ENCODE data around the gene CEP41. TPM values are rescaled to one million over a fixed set of nuclear protein-coding genes. Genes with fewer than 3 reads are reported as not detected.
A peak's percentile ranks its signal among the peaks of the same experiment; 100 is the strongest.

Gene CEP41
- total RNA-seq, 2 donors from 2014 or later, result 6.3 to 6.5 TPM

DNA sequence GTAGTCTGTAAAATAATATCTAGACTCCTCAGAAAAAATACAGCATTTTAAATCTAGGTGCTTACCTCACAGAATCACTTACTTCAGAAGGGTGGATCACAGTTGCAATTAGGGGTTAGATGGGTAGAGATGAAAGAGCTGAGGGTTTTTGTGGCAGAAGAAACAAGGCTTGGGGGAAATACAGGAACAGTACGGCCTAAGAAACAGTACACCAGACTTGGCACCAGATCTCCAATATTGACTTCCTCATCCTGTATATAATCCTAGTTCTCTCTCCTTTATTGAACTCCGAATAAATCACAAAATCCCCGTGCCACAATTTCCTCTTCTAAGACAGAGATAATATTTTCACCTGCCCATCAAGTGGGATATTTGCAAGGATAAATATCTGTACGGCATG, 14.3 kb downstream of the CEP41 start:
- intact Hi-C loops (cut with DNase I, micrococcal nuclease), result no loop called here
- DNase-seq (no peak), ATAC-seq (no peak)

DNA sequence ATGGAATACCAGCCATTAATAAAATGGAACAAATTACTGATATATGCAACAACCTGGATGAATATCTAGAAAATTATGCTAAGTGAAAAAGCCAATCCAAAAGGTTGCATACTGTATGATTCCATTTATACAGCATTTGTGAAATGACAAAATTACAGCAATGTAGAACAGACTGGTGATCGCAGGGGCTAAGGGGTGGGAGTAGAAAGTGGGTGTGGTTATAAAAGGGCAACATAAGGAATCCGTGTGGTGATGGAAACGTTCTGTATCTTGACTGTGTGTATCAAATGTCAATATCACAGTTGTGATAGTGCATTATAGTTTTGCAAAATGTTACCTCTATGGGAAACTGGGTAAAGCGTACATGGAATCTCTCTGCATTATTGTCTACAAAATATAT, 15.0 kb downstream of the CEP41 start:
- no peak for DNase-seq
- intact Hi-C loops (cut with DNase I, micrococcal nuclease), result no loop called here
- no peak for ATAC-seq

DNA sequence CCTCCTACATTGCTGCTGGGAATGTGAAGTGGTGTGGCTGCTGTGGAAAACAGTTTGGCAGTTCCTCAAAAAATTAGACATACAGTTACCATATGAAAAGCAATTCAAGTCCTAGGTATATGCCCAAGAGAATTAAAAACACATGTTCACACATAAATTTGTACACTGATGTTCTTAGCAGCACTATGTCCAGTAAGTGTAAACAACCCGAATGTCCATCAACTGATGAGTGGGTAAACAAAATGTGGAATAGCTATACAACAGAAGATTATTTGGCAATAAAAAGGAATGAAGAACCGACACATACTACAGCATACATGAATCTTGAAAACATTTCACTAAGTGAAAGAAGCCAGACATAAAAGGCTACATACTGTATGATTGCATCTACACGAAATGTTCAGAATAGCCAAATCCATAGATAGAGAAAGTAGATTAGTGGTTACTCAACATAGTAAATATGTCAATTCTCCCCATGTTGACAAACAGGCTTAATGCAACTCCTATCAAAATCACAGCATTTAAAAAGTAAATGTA, 17.2 kb downstream of the CEP41 start:
- intact Hi-C loops (cut with DNase I, micrococcal nuclease), result no loop called here
- DNase-seq, result no peak
- ATAC-seq, result no peak

- ATAC-seq, result no peak
- DNase-seq, result no peak
- intact Hi-C loops (cut with DNase I, micrococcal nuclease), result no loop called here
These were observed 19.1 kb downstream of the CEP41 start for GRCh38 chr7:130421684-130422083.

DNA sequence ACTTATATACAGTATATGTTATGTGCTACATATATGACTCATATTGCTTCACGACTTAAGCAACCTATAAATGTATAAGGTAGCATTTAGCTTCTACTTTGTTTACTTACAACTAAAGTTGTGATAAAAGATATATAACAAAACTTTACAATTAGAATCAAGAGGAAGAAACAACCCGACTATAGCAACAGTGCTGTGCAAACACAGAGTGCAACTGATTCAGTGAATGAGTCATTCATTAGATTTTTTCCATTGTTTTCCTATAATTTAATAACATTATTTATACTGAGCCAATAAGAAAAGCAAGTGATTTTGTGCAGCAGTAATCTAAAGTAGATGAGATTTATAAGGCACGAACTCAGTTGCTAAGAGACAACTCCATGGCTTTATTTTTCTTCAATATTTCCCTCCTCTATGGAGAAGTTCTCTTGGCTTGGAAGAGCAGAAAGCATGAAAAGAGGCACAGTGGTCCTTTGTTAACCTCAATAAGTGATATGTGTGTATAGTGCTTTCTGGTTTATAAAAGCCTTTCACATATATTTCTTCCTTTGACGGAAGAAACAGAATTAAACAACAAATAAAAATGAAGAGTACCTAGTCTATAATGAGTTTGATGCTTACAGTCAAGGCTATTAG, 19.8 kb downstream of the CEP41 start:
- intact Hi-C loops (cut with DNase I, micrococcal nuclease), result no loop called here
- ATAC-seq (no peak), DNase-seq (no peak)

DNA sequence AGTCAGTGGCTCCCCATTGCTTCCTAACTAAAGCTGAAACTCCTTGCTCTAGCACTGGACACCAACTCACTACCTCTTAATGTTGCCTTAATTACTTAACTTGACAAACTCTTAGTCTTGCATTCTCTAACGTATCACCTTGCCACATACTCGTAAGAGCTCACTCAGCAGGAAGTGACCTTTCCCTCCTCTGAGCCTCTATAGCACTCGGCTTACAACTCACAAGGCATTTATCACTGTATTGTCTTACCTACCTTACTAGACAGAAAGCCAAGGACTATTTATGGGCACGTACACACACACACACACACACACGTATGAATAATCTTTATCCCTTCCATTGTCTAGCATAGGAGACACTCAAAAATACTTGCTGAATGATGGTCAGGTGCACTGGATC, 21.2 kb downstream of the CEP41 start:
- peak; percentile 97 for ATAC-seq
- no peak for DNase-seq

GRCh38 chr7:130418306-130418705, 22.5 kb downstream of the CEP41 start:
- ATAC-seq, result no peak
- no peak for DNase-seq
- intact Hi-C loops (cut with DNase I, micrococcal nuclease), result no loop called here

More for the DNA sequence above, 21.2 kb downstream of the CEP41 start:
- intact Hi-C loops (cut with DNase I, micrococcal nuclease), result no loop called here

DNA sequence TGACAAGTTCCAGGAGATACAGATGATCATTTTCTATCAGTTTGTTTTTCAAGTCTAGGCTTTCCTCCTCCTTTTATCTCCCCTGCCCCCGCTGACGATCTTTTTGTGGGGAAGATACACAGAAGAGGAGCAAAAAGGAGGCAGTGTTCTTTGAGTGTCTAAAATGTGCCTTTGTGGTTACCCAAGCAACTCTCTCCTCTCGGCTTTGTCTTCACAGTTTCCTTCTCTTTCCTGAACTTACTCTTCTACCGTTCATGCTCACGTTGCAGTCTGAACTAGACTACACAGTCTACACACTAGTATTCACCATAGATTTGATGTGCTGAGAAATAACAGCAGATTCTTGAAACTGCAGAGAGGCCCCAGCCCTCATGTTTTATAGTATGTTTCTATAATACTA, 23.6 kb downstream of the CEP41 start:
- intact Hi-C loops (cut with DNase I, micrococcal nuclease), result no loop called here
- ATAC-seq (no peak), DNase-seq (no peak)

GRCh38 chr7:130415006-130415405, 25.8 kb downstream of the CEP41 start:
- ATAC-seq, result no peak
- intact Hi-C loops (cut with DNase I, micrococcal nuclease), result no loop called here
- DNase-seq, result no peak

- ATAC-seq, result no peak
- DNase-seq, result no peak
- intact Hi-C loops (cut with DNase I, micrococcal nuclease), result no loop called here
These were observed 27.6 kb downstream of the CEP41 start for GRCh38 chr7:130413201-130413600.

GRCh38 chr7:130410868-130411541, 29.8 kb downstream of the CEP41 start:
- no peak for DNase-seq
- intact Hi-C loops (cut with DNase I, micrococcal nuclease), result no loop called here
- ATAC-seq, result no peak

DNA sequence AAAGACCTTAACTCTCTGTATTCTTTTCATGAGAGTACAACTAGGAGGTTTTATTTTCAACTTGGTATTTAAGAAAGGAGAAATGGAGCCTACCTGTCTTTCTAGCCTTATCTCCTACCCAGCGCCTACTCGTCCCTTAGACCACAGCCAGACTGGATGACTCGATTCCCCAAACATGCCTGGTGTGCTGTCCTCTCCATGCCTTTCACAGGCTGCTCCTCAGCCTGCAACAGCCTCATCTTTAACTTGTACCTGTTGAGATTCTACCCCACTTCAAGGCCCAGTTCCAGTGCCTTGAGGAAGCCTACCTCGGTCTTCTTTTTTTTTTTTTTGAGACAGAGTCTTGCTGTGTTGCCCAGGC, 31.1 kb downstream of the CEP41 start:
- intact Hi-C loops (cut with DNase I, micrococcal nuclease), result no loop called here
- ATAC-seq (no peak), DNase-seq (no peak)

DNA sequence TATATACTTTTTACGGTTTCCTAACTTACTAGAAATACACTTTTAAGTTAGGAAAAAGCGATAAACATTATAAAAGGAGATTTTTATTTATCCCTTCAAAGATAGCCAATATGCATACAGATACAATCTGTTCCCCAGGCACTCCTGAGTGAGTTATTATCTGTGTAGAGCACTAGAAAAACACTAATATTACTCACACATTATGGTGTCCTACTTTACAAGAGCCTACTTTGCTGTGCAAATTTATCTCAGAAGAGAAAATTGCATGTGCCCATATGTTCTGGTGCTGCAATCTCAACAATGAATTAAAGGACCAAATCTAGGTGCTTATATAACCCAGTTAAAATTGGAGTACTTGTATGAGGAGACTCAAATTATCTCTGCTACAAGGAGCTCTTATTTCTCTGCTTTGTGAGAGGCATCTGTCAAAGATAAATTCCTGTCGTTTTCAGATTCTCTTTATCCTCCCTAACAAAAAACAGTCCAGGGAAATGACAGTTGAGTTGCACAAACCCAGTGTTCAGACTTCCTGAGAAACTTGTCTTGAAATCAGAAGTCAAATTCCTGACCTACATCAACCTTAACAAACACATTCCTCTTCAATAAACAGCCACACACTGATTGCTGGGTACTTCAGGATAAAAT, 31.6 kb downstream of the CEP41 start:
- no peak for ATAC-seq
- no peak for DNase-seq
- intact Hi-C loops (cut with DNase I, micrococcal nuclease), result no loop called here

GRCh38 chr7:130405003-130405402, 35.8 kb downstream of the CEP41 start:
- DNase-seq (no peak), ATAC-seq (no peak)
- intact Hi-C loops (cut with DNase I, micrococcal nuclease), result no loop called here

- no peak for ATAC-seq
- no peak for DNase-seq
- intact Hi-C loops (cut with DNase I, micrococcal nuclease), result no loop called here
These were observed 39.2 kb downstream of the CEP41 start for GRCh38 chr7:130401578-130401977.

GRCh38 chr7:130401101-130401500, 39.7 kb downstream of the CEP41 start:
- ATAC-seq, result no peak
- intact Hi-C loops (cut with DNase I, micrococcal nuclease), result no loop called here

DNA sequence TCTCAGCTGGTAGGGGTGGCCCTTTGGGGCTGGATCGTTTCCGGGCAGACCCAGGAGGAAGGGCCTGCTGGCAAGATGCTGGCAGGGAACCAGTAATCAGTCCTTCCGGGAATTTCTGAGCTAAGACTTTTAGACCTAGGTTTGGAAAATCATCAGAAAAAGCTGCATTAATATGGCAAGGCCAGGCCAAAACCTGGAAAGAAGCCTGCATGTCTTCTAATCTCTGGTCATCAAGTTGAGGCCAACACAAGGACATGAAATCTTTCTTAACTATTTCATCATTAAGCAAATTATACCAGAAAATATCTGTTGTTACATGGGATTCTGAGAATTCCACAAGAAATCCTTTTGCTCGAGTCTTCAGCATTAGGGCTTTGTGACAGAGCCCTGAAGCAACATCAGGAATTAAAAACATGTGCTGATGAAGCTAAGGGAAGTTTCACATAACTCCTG, 40.7 kb downstream of the CEP41 start:
- ATAC-seq (no peak), DNase-seq (no peak)
- intact Hi-C loops (cut with DNase I, micrococcal nuclease), result no loop called here

More at GRCh38 chr7:130401101-130401500, 39.7 kb downstream of the CEP41 start:
- DNase-seq, result no peak

- intact Hi-C loops (cut with DNase I, micrococcal nuclease), result no loop called here
- DNase-seq (no peak), ATAC-seq (no peak)
These were observed 42.2 kb downstream of the CEP41 start for GRCh38 chr7:130398526-130399090.

GRCh38 chr7:130397758-130398073, 43.1 kb downstream of the CEP41 start:
- intact Hi-C loops (cut with DNase I, micrococcal nuclease), result no loop called here
- ATAC-seq (no peak), DNase-seq (no peak)

All from left colon (tissue), 2 donors.